Testis (tissue), 2 donors: Measurements from ENCODE around the gene INHBE.

Source experiments
- CTCF ChIP-seq, 3 experiments: fragments of 450-650 bp in 2 of 3; fragments of 200-600 bp in 1 of 3; sonication (generic) in 1 of 3; IDR thresholded peaks; one replicate each; pipeline ENCODE4 v1.5.1; 2016 to 2019; ENCODE audit warnings: antibody characterized with exemption in 3 of 3, mild to moderate bottlenecking in 2 of 3, moderate library complexity in 1 of 3
- POLR2A ChIP-seq: fragments of 450-650 bp; IDR thresholded peaks from one replicate; pipeline ENCODE4 v1.6.1; 2017; ENCODE audit warnings: antibody characterized with exemption, mild to moderate bottlenecking, moderate library complexity

GRCh38 chr12:57462251-57462911, 7.3 kb downstream of the INHBE start:
- TF ChIP-seq CTCF (IDR thresholded peaks at IDR 0.05): peak; percentile 91 to 97 (median 96)
- TF ChIP-seq POLR2A: no peak
